ENCODE results near the gene ZNRF3.

Gene ZNRF3

GRCh38 chr22:28956506-28956905, 73.1 kb downstream of the ZNRF3 start:
- no peak for DNase-seq

- DNase-seq, result no peak
Observed at GRCh38 chr22:28958611-28959010, 75.2 kb downstream of the ZNRF3 start.

- DNase-seq, result no peak
Observed at GRCh38 chr22:28962042-28962554, 78.7 kb downstream of the ZNRF3 start.

GRCh38 chr22:28963362-28963761, 80.0 kb downstream of the ZNRF3 start:
- DNase-seq, result no peak

GRCh38 chr22:28967163-28967665, 83.8 kb downstream of the ZNRF3 start:
- DNase-seq, result no peak

GRCh38 chr22:28967969-28968368, 84.6 kb downstream of the ZNRF3 start:
- DNase-seq, result no peak

GRCh38 chr22:28969401-28970168, 86.2 kb downstream of the ZNRF3 start:
- DNase-seq, result no peak

- no peak for DNase-seq
Observed at GRCh38 chr22:28973352-28973751, 90.0 kb downstream of the ZNRF3 start.

GRCh38 chr22:28977060-28977459, 93.7 kb downstream of the ZNRF3 start:
- no peak for DNase-seq

GRCh38 chr22:28977481-28977971, 94.2 kb downstream of the ZNRF3 start:
- no peak for DNase-seq

- no peak for DNase-seq
Observed at GRCh38 chr22:28978158-28978557, 94.8 kb downstream of the ZNRF3 start.

GRCh38 chr22:28978863-28979796, 95.8 kb downstream of the ZNRF3 start:
- DNase-seq, result no peak

GRCh38 chr22:28980326-28980725, 97.0 kb downstream of the ZNRF3 start:
- no peak for DNase-seq

- DNase-seq, result no peak
Observed at GRCh38 chr22:28981818-28982499, 98.6 kb downstream of the ZNRF3 start.

GRCh38 chr22:28983190-28983589, 99.8 kb downstream of the ZNRF3 start:
- no peak for DNase-seq

GRCh38 chr22:28983788-28984441, 100.5 kb downstream of the ZNRF3 start:
- DNase-seq, result no peak

GRCh38 chr22:28984482-28985158, 101.2 kb downstream of the ZNRF3 start:
- no peak for DNase-seq

- no peak for DNase-seq
Observed at GRCh38 chr22:28985581-28986290, 102.4 kb downstream of the ZNRF3 start.

GRCh38 chr22:28986366-28986765, 103.0 kb downstream of the ZNRF3 start:
- DNase-seq, result no peak

- DNase-seq, result no peak
Observed at GRCh38 chr22:28988457-28988856, 105.1 kb downstream of the ZNRF3 start.

- DNase-seq, result no peak
Observed at GRCh38 chr22:28989035-28989464, 105.7 kb downstream of the ZNRF3 start.
